GM23338 (cell line): ENCODE results near the gene ANP32A. TPM values are rescaled to one million over a fixed set of nuclear protein-coding genes. Genes with fewer than 3 reads are reported as not detected.

Experiments
- ATAC-seq: fragments of 200-7000 bp; cut with Tn5 transposase; 3 replicates; pipeline ENCODE4 v1.9.1; 2020
- DNase-seq: peaks from one replicate; pipeline ENCODE4 v3.0.0-alpha.2; 2015; ENCODE audit warnings: low spot score
- H2AFZ ChIP-seq: fragments of 200-600 bp; sonication (generic); 2 replicates; pipeline ENCODE4 v1.8.0; 2016; ENCODE audit warnings: antibody characterized with exemption, mild to moderate bottlenecking, moderate library complexity
- H3F3A ChIP-seq: fragments of 200-600 bp; sonication (generic); replicated peaks from 2 replicates; pipeline ENCODE4 v1.8.0; 2017; ENCODE audit warnings: antibody characterized with exemption, mixed run types, low read depth
- H3K27ac ChIP-seq: fragments of 200-600 bp; sonication (generic); 2 replicates; pipeline ENCODE4 v1.6.1; 2016; ENCODE audit warnings: low read depth
- H3K27me3 ChIP-seq: fragments of 200-600 bp; sonication (generic); 2 replicates; pipeline ENCODE4 v1.8.0; 2016; ENCODE audit warnings: mild to moderate bottlenecking, mixed run types, moderate library complexity; ENCODE audit not compliant: insufficient read depth
- H3K36me3 ChIP-seq: fragments of 200-600 bp; sonication (generic); 2 replicates; pipeline ENCODE4 v1.8.0; 2016; ENCODE audit warnings: mild to moderate bottlenecking; ENCODE audit not compliant: insufficient read depth
- H3K4me1 ChIP-seq: fragments of 200-600 bp; sonication (generic); 2 replicates; pipeline ENCODE4 v1.8.0; 2016; ENCODE audit warnings: mild to moderate bottlenecking, moderate library complexity; ENCODE audit not compliant: insufficient read depth
- H3K4me2 ChIP-seq: fragments of 200-600 bp; sonication (generic); 2 replicates; pipeline ENCODE4 v1.7.1; 2017; ENCODE audit warnings: mixed run types
- H3K4me3 ChIP-seq: fragments of 200-600 bp; sonication (generic); 2 replicates; pipeline ENCODE4 v1.6.1; 2016; ENCODE audit warnings: mixed run types
- H3K79me2 ChIP-seq: fragments of 200-600 bp; sonication (generic); replicated peaks from 2 replicates; pipeline ENCODE4 v1.8.0; 2017; ENCODE audit warnings: mild to moderate bottlenecking; ENCODE audit not compliant: insufficient read depth
- H3K9me2 ChIP-seq: fragments of 200-600 bp; sonication (generic); 2 replicates; pipeline ENCODE4 v1.8.0; 2017; ENCODE audit not compliant: insufficient read depth
- H4K20me1 ChIP-seq: fragments of 200-600 bp; sonication (generic); replicated peaks from 2 replicates; pipeline ENCODE4 v1.8.0; 2017; ENCODE audit warnings: mild to moderate bottlenecking; ENCODE audit not compliant: insufficient read depth
- H3K27ac Mint-ChIP-seq: 2 replicates; pipeline ENCODE4 v1.8.0; 2020; ENCODE audit warnings: inconsistent platforms, mild to moderate bottlenecking, moderate library complexity, mixed read lengths
- H3K27me3 Mint-ChIP-seq: 3 replicates; pipeline ENCODE4 v1.8.0; 2022; ENCODE audit warnings: low read depth, mild to moderate bottlenecking, moderate library complexity, mixed read lengths, inconsistent platforms; ENCODE audit not compliant: insufficient read depth, poor library complexity
- H3K36me3 Mint-ChIP-seq: 3 replicates; pipeline ENCODE4 v1.8.0; 2021; ENCODE audit warnings: low read depth, mild to moderate bottlenecking, inconsistent platforms, moderate library complexity, mixed read lengths
- H3K4me1 Mint-ChIP-seq: 3 replicates; pipeline ENCODE4 v1.8.0; 2020; ENCODE audit warnings: mild to moderate bottlenecking, inconsistent platforms, mixed read lengths
- H3K4me3 Mint-ChIP-seq: 3 replicates; pipeline ENCODE4 v1.8.0; 2021; ENCODE audit warnings: moderate library complexity, mild to moderate bottlenecking, inconsistent platforms, mixed read lengths
- H3K9me3 Mint-ChIP-seq: 3 replicates; pipeline ENCODE4 v1.8.0; 2020; ENCODE audit warnings: moderate library complexity, mild to moderate bottlenecking, inconsistent platforms, mixed read lengths
- EZH2 ChIP-seq: fragments of 200-600 bp; sonication (generic); IDR thresholded peaks from one replicate; pipeline ENCODE4 v1.8.0; 2017; ENCODE audit warnings: antibody characterized with exemption, mild to moderate bottlenecking, low read depth; ENCODE audit not compliant: unreplicated experiment
- EZH2phosphoT487 ChIP-seq: fragments of 200-600 bp; sonication (generic); IDR thresholded peaks from one replicate; pipeline ENCODE4 v1.8.1; 2018; ENCODE audit warnings: antibody characterized with exemption; ENCODE audit not compliant: unreplicated experiment
- JUNB ChIP-seq: IDR thresholded peaks from one replicate; pipeline ENCODE4 v1.6.1; 2016; ENCODE audit warnings: antibody characterized with exemption; ENCODE audit not compliant: unreplicated experiment
- POLR2AphosphoS5 ChIP-seq: IDR thresholded peaks from 2 replicates; pipeline ENCODE4 v1.6.1; 2016; ENCODE audit warnings: antibody characterized with exemption, low read depth
- STAT1 ChIP-seq: IDR thresholded peaks from one replicate; pipeline ENCODE4 v1.6.1; 2016; ENCODE audit warnings: antibody characterized with exemption; ENCODE audit not compliant: unreplicated experiment
- polyA plus RNA-seq: library from polyadenylated mRNA; unstranded; fragments of >200 nt; fragmentation: Nextera tagmentation; extraction: Ambion mirVana; gene quantifications from 2 replicates; pipeline ENCODE4 v1.2.1, GENCODE V29; 2016
- total RNA-seq: library from RNA; depleted of rRNA; stranded (reverse); fragments of >200 nt; shearing (Covaris generic); gene quantifications from 2 replicates; pipeline ENCODE4 v1.2.3, GENCODE V29; 2014
- TF ChIP-seq, protein P1 (sequence below): fragments of 250-450 bp; sonication (Bioruptor Pico); IDR thresholded peaks from 2 replicates; pipeline ENCODE4 v1.5.0; 2020; ENCODE audit warnings: mild to moderate bottlenecking, moderate library complexity

The ANP32A gene
- total and polyA plus RNA-seq, 2 experiments from 2014 or later, result 204 to 304 TPM

GRCh38 chr15:68852461-68852860 lies 31.8 kb upstream of the ANP32A start (continued):
- TF ChIP-seq, protein P1, sequence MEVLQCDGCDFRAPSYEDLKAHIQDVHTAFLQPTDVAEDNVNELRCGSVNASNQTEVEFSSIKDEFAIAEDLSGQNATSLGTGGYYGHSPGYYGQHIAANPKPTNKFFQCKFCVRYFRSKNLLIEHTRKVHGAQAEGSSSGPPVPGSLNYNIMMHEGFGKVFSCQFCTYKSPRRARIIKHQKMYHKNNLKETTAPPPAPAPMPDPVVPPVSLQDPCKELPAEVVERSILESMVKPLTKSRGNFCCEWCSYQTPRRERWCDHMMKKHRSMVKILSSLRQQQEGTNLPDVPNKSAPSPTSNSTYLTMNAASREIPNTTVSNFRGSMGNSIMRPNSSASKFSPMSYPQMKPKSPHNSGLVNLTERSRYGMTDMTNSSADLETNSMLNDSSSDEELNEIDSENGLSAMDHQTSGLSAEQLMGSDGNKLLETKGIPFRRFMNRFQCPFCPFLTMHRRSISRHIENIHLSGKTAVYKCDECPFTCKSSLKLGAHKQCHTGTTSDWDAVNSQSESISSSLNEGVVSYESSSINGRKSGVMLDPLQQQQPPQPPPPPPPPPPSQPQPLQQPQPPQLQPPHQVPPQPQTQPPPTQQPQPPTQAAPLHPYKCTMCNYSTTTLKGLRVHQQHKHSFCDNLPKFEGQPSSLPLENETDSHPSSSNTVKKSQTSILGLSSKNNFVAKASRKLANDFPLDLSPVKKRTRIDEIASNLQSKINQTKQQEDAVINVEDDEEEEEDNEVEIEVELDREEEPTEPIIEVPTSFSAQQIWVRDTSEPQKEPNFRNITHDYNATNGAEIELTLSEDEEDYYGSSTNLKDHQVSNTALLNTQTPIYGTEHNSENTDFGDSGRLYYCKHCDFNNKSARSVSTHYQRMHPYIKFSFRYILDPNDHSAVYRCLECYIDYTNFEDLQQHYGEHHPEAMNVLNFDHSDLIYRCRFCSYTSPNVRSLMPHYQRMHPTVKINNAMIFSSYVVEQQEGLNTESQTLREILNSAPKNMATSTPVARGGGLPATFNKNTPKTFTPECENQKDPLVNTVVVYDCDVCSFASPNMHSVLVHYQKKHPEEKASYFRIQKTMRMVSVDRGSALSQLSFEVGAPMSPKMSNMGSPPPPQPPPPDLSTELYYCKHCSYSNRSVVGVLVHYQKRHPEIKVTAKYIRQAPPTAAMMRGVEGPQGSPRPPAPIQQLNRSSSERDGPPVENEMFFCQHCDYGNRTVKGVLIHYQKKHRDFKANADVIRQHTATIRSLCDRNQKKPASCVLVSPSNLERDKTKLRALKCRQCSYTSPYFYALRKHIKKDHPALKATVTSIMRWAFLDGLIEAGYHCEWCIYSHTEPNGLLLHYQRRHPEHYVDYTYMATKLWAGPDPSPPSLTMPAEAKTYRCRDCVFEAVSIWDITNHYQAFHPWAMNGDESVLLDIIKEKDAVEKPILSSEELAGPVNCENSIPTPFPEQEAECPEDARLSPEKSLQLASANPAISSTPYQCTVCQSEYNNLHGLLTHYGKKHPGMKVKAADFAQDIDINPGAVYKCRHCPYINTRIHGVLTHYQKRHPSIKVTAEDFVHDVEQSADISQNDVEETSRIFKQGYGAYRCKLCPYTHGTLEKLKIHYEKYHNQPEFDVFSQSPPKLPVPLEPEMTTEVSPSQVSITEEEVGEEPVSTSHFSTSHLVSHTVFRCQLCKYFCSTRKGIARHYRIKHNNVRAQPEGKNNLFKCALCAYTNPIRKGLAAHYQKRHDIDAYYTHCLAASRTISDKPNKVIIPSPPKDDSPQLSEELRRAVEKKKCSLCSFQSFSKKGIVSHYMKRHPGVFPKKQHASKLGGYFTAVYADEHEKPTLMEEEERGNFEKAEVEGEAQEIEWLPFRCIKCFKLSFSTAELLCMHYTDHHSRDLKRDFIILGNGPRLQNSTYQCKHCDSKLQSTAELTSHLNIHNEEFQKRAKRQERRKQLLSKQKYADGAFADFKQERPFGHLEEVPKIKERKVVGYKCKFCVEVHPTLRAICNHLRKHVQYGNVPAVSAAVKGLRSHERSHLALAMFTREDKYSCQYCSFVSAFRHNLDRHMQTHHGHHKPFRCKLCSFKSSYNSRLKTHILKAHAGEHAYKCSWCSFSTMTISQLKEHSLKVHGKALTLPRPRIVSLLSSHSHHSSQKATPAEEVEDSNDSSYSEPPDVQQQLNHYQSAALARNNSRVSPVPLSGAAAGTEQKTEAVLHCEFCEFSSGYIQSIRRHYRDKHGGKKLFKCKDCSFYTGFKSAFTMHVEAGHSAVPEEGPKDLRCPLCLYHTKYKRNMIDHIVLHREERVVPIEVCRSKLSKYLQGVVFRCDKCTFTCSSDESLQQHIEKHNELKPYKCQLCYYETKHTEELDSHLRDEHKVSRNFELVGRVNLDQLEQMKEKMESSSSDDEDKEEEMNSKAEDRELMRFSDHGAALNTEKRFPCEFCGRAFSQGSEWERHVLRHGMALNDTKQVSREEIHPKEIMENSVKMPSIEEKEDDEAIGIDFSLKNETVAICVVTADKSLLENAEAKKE (CRISPR knock-in tag), result no peak
- TF ChIP-seq EZH2phosphoT487, result no peak

- Mint-ChIP-seq H3K4me1 (no peaks in the 10 kb centered on the region), H3K27ac (no peak overlapping the region), H3K9me3 (peaks cover 7% of the 10 kb centered on the region; the same call in 1 of the 3 replicates), H3K4me3 (no peak overlapping the region), H3K27me3 (peaks cover 1% of the 10 kb centered on the region), H3K36me3 (no peaks in the 10 kb centered on the region)
- no peaks in the 10 kb centered on the region for H3K9me2 ChIP-seq
- H3K4me1 ChIP-seq, result no peaks in the 10 kb centered on the region
- no peak overlapping the region for H3K27ac ChIP-seq
- ATAC-seq (no peak), DNase-seq (no peak)
- no peaks in the 10 kb centered on the region for H4K20me1 ChIP-seq
- H3K79me2 ChIP-seq, result no peaks in the 10 kb centered on the region
- TF ChIP-seq POLR2AphosphoS5 (no peak), JUNB (no peak), STAT1 (no peak), EZH2phosphoT487 (no peak), EZH2 (no peak)
- TF ChIP-seq, protein P1 (CRISPR knock-in tag), result no peak
- H2AFZ ChIP-seq, result no peak overlapping the region
- H3K27me3 ChIP-seq, result no peaks in the 10 kb centered on the region
- no peak overlapping the region for H3K4me2 ChIP-seq
- H3F3A ChIP-seq, result no peaks in the 10 kb centered on the region
- H3K4me3 ChIP-seq, result no peak overlapping the region
- H3K36me3 ChIP-seq, result no peaks in the 10 kb centered on the region
Measured at GRCh38 chr15:68851971-68852370, 31.3 kb upstream of the ANP32A start.
